ENCODE results near the gene PLK5. TPM values are rescaled to one million over a fixed set of nuclear protein-coding genes. Genes with fewer than 3 reads are reported as not detected.

PLK5 gene
- total and polyA plus RNA-seq, 2 experiments from 2014 or later = 0.97 to 1.2 TPM

DNA sequence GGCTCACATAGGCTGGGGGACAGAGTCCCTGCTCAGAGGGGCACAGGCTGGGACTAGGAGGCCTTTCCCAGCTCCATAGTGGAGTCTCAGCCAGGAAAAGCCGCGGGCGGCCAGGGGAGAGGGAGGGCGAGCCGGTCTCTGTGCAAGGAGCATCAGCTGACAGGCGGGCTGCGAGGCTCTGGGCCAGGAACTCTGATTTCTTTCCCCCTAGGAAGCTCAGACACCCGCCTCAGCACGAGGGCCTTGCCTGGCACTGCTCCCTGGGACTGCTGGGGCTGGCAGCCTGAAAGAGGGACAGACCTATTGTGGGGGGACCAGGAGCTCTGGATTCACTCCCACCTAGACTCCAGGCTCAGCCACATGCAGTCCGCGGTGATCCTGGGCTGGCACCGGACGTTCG lies 2.2 kb upstream of the PLK5 start (continued):
- no peak for TF ChIP-seq ETS1 (IDR thresholded peaks at IDR 0.05)

GRCh38 chr19:1522061-1522460 lies 1.8 kb upstream of the PLK5 start:
- TF ChIP-seq JUNB (IDR thresholded peaks at IDR 0.05; ENCODE audit: unreplicated experiment) (no peak), POLR2AphosphoS5 (IDR thresholded peaks at IDR 0.05; ENCODE audit: low read depth) (no peak), ZNF331 (CRISPR knock-in tag; IDR thresholded peaks at IDR 0.05; ENCODE audit: low read depth) (no peak), CREB1 (CRISPR knock-in tag; IDR thresholded peaks at IDR 0.05; ENCODE audit: low read depth) (no peak), ETS1 (IDR thresholded peaks at IDR 0.05) (no peak), NANOG (IDR thresholded peaks at IDR 0.05; ENCODE audit: borderline replicate concordance) (no peak), CTCF (conservative IDR thresholded peaks at IDR 0.05; ENCODE audit: low read depth in 2 of 2) (no peak)
- TF ChIP-seq, protein P1, sequence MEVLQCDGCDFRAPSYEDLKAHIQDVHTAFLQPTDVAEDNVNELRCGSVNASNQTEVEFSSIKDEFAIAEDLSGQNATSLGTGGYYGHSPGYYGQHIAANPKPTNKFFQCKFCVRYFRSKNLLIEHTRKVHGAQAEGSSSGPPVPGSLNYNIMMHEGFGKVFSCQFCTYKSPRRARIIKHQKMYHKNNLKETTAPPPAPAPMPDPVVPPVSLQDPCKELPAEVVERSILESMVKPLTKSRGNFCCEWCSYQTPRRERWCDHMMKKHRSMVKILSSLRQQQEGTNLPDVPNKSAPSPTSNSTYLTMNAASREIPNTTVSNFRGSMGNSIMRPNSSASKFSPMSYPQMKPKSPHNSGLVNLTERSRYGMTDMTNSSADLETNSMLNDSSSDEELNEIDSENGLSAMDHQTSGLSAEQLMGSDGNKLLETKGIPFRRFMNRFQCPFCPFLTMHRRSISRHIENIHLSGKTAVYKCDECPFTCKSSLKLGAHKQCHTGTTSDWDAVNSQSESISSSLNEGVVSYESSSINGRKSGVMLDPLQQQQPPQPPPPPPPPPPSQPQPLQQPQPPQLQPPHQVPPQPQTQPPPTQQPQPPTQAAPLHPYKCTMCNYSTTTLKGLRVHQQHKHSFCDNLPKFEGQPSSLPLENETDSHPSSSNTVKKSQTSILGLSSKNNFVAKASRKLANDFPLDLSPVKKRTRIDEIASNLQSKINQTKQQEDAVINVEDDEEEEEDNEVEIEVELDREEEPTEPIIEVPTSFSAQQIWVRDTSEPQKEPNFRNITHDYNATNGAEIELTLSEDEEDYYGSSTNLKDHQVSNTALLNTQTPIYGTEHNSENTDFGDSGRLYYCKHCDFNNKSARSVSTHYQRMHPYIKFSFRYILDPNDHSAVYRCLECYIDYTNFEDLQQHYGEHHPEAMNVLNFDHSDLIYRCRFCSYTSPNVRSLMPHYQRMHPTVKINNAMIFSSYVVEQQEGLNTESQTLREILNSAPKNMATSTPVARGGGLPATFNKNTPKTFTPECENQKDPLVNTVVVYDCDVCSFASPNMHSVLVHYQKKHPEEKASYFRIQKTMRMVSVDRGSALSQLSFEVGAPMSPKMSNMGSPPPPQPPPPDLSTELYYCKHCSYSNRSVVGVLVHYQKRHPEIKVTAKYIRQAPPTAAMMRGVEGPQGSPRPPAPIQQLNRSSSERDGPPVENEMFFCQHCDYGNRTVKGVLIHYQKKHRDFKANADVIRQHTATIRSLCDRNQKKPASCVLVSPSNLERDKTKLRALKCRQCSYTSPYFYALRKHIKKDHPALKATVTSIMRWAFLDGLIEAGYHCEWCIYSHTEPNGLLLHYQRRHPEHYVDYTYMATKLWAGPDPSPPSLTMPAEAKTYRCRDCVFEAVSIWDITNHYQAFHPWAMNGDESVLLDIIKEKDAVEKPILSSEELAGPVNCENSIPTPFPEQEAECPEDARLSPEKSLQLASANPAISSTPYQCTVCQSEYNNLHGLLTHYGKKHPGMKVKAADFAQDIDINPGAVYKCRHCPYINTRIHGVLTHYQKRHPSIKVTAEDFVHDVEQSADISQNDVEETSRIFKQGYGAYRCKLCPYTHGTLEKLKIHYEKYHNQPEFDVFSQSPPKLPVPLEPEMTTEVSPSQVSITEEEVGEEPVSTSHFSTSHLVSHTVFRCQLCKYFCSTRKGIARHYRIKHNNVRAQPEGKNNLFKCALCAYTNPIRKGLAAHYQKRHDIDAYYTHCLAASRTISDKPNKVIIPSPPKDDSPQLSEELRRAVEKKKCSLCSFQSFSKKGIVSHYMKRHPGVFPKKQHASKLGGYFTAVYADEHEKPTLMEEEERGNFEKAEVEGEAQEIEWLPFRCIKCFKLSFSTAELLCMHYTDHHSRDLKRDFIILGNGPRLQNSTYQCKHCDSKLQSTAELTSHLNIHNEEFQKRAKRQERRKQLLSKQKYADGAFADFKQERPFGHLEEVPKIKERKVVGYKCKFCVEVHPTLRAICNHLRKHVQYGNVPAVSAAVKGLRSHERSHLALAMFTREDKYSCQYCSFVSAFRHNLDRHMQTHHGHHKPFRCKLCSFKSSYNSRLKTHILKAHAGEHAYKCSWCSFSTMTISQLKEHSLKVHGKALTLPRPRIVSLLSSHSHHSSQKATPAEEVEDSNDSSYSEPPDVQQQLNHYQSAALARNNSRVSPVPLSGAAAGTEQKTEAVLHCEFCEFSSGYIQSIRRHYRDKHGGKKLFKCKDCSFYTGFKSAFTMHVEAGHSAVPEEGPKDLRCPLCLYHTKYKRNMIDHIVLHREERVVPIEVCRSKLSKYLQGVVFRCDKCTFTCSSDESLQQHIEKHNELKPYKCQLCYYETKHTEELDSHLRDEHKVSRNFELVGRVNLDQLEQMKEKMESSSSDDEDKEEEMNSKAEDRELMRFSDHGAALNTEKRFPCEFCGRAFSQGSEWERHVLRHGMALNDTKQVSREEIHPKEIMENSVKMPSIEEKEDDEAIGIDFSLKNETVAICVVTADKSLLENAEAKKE (CRISPR knock-in tag; IDR thresholded peaks at IDR 0.05) = no peak
- Histone ChIP-seq H3K27me3 (ENCODE audit: insufficient read depth) (peaks cover 27% of the 10 kb centered on the region), H4K20me1 (replicated peaks; ENCODE audit: insufficient read depth) (no peaks in the 10 kb centered on the region; the same call in 1 of the 2 replicates), H3K36me3 (ENCODE audit: insufficient read depth) (no peaks in the 10 kb centered on the region), H2AFZ (no peak overlapping the region), H3F3A (replicated peaks; ENCODE audit: low read depth) (0 out of 2 replicates have a peak, but pooled peaks cover 4% of the 10 kb centered on the region), H3K4me3 (no peak overlapping the region), H3K4me1 (ENCODE audit: insufficient read depth) (no peaks in the 10 kb centered on the region), H3K27ac (ENCODE audit: low read depth) (no peak overlapping the region), H3K4me2 (no peak overlapping the region), H3K9me2 (ENCODE audit: insufficient read depth) (no peaks in the 10 kb centered on the region), H3K79me2 (replicated peaks; ENCODE audit: insufficient read depth) (no peaks in the 10 kb centered on the region)
- peaks cover 6% of the 10 kb centered on the region; the same call in 2 of the 3 replicates for H3K4me1 Mint-ChIP-seq
- H3K4me3 Mint-ChIP-seq = no peak overlapping the region
- H3K27ac Mint-ChIP-seq = no peak overlapping the region
- no peak for ATAC-seq
- peaks cover 4% of the 10 kb centered on the region; the same call in 1 of the 3 replicates for H3K36me3 Mint-ChIP-seq (ENCODE audit: low read depth)
- no peak for DNase-seq (ENCODE audit: low spot score)
- peaks cover 8% of the 10 kb centered on the region for H3K9me3 Mint-ChIP-seq
- H3K27me3 Mint-ChIP-seq (ENCODE audit: insufficient read depth, low read depth, poor library complexity) = peaks cover 42% of the 10 kb centered on the region

Measured in GM23338 (cell line).